Suprapubic skin (tissue), 4 donors: ENCODE results near the gene GPX3. TPM values are rescaled to one million over a fixed set of nuclear protein-coding genes. Genes with fewer than 3 reads are reported as not detected.

Experiments used
- DNase-seq, 2 donors: peaks; one replicate each; pipeline ENCODE4 v3.0.0-alpha.2; 2019; ENCODE audit warnings: low spot score in 2 of 2
- H3K27ac ChIP-seq: fragments of 200-600 bp; sonication (generic); one replicate; pipeline ENCODE4 v1.5.1; 2019
- H3K27me3 ChIP-seq: fragments of 200-600 bp; sonication (generic); one replicate; pipeline ENCODE4 v1.5.1; 2019
- H3K36me3 ChIP-seq: fragments of 200-600 bp; sonication (generic); one replicate; pipeline ENCODE4 v1.5.1; 2019
- H3K4me1 ChIP-seq: fragments of 200-600 bp; sonication (generic); one replicate; pipeline ENCODE4 v1.5.1; 2019
- H3K4me3 ChIP-seq: fragments of 200-600 bp; sonication (generic); one replicate; pipeline ENCODE4 v1.5.1; 2019; ENCODE audit warnings: mild to moderate bottlenecking
- H3K9me3 ChIP-seq: fragments of 200-600 bp; sonication (generic); one replicate; pipeline ENCODE4 v1.5.1; 2019
- CTCF ChIP-seq, 2 donors: fragments of 200-600 bp in 1 of 2; fragments of 450-650 bp in 1 of 2; sonication (generic) in 1 of 2; IDR thresholded peaks; one replicate each; pipeline ENCODE4 v1.5.1; 2016 to 2019; ENCODE audit warnings: antibody characterized with exemption in 2 of 2, mild to moderate bottlenecking in 1 of 2, moderate library complexity in 1 of 2
- EP300 ChIP-seq: sonication (generic); formaldehyde crosslinking; IDR thresholded peaks from one replicate; pipeline ENCODE4 v1.6.1; 2017; ENCODE audit warnings: antibody characterized with exemption
- POLR2A ChIP-seq, 2 donors: fragments of 450-650 bp; IDR thresholded peaks; one replicate each; pipeline ENCODE4 v1.6.1; 2017; ENCODE audit warnings: antibody characterized with exemption in 2 of 2, mild to moderate bottlenecking in 2 of 2, moderate library complexity in 2 of 2
- POLR2AphosphoS5 ChIP-seq, 3 donors: sonication (generic); formaldehyde crosslinking; IDR thresholded peaks; one replicate each; pipeline ENCODE4 v1.6.1; 2017; ENCODE audit warnings: antibody characterized with exemption in 3 of 3
- WGBS: methylation state at CpG from one replicate; pipeline ENCODE4 v1.1.5; 2018; 5-methylcytosine and 5-hydroxymethylcytosine counted together
- total RNA-seq, 4 donors: library from RNA; depleted of rRNA; stranded (reverse); fragments of >200 nt; gene quantifications; one replicate each; pipeline ENCODE4 v1.1.0, GENCODE V29; 2016

GPX3 gene
- total RNA-seq, 4 donors from 2014 or later, result 242 to 601 (median 378) TPM

DNA sequence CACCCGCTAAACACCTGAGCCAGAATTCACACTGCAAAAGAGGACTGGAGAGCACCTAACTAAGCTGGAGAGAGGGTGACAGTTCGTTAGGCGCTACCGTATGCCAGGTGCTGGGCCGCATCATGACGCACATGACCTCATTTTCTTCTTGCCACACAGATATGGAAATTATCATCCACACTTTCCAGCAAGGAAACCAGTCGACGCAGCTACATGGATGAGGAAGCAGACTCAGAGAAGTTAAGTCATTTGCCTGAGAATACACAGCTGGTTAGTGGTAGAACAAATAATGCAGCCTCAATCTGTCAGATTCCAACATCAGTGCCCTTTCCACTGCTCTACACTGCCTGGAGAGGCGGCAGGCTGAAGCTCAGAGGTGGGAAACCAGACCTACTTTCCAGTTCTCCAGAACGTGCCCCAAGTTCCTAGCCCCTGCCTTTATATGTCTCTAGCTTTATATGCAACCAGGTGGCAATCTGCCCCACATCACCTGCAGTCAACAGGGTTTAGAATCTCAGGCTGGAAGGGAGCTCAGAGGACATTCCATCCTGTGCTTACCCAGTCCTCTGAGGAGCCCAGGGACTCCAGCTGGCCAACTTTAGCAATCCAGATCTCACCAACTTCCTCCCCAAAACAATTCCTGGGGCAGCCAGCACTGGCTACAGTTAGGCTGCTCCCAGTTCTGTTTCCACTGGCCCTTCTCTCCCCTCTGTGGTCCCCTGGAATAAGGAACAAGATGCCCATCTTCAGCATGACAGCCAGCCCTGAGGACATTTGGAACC lies 51.6 kb downstream of the GPX3 start:
- H3K4me1 ChIP-seq, result peaks cover 57% of the 10 kb centered on the region
- WGBS, result 90% methylated on average over 10 of the region's 10 CpGs
- H3K36me3 ChIP-seq, result peaks cover 5% of the 10 kb centered on the region
- no peak for TF ChIP-seq POLR2AphosphoS5 (IDR thresholded peaks at IDR 0.05)
- TF ChIP-seq POLR2A (IDR thresholded peaks at IDR 0.05), result no peak
- no peak for TF ChIP-seq CTCF (IDR thresholded peaks at IDR 0.05)
- no peak for TF ChIP-seq EP300
- no peak for DNase-seq
- no peaks in the 10 kb centered on the region for H3K9me3 ChIP-seq
- H3K27ac ChIP-seq, result peak overlapping the region; percentile 22
- no peaks in the 10 kb centered on the region for H3K27me3 ChIP-seq
- H3K4me3 ChIP-seq, result no peak overlapping the region

DNA sequence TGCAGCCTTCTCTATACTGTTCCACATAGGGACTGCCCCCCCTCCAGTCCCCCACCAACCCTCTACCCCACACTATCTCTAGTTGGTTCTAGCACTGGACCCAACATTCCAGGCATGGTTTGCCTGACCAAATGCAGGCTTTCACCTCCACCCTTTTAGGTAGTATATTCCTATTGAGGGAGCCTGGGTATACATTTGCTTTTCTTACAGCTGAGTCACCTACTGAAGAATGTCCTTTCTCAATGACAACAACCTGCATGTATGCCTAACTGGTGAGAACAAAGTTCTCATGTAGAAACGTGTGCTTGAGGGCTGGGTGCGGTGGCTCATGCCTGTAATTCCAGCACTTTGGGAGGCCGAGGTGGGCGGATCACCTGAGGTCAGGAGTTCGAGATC lies 52.2 kb downstream of the GPX3 start:
- Histone ChIP-seq H3K27ac (peak overlapping the region; percentile 22), H3K27me3 (no peaks in the 10 kb centered on the region), H3K9me3 (no peaks in the 10 kb centered on the region), H3K4me3 (no peak overlapping the region), H3K36me3 (no peaks in the 10 kb centered on the region), H3K4me1 (peaks cover 56% of the 10 kb centered on the region)
- DNase-seq, result no peak
- 47% methylated on average over 5 of the region's 5 CpGs for WGBS
- TF ChIP-seq POLR2AphosphoS5 (IDR thresholded peaks at IDR 0.05) (no peak), EP300 (no peak), POLR2A (IDR thresholded peaks at IDR 0.05) (no peak), CTCF (IDR thresholded peaks at IDR 0.05) (no peak)

GRCh38 chr5:151073280-151073679 lies 52.9 kb downstream of the GPX3 start:
- Histone ChIP-seq H3K4me3 (no peak overlapping the region), H3K27me3 (no peaks in the 10 kb centered on the region), H3K36me3 (no peaks in the 10 kb centered on the region), H3K4me1 (peaks cover 56% of the 10 kb centered on the region), H3K27ac (no peak overlapping the region), H3K9me3 (no peaks in the 10 kb centered on the region)
- WGBS, result 95% methylated on average over 2 of the region's 2 CpGs
- DNase-seq, result no peak
- no peak for TF ChIP-seq POLR2AphosphoS5 (IDR thresholded peaks at IDR 0.05)
- no peak for TF ChIP-seq POLR2A (IDR thresholded peaks at IDR 0.05)
- TF ChIP-seq EP300, result no peak
- no peak for TF ChIP-seq CTCF (IDR thresholded peaks at IDR 0.05)

DNA sequence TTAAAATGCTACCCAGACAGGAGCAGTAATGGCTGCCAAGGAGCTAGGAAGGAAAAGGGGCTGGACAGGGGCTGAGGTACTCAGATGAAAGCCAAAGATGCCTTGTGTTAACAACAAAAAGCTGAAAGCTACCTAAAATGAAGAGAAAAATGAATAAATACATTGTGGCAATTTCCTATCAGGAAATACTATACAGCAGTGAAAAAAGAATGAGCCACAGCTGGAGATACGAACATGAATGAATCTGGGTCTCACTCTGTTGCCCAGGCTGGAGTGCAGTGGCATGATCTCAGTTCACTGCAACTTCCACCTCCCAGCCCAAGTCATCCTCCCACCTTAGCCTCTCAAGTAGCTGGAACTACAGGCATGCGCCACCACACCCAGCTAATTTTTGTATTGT lies 54.2 kb downstream of the GPX3 start:
- DNase-seq, result no peak
- no peak overlapping the region for H3K4me3 ChIP-seq
- peaks cover 7% of the 10 kb centered on the region for H3K36me3 ChIP-seq
- no peak overlapping the region for H3K27ac ChIP-seq
- peaks cover 56% of the 10 kb centered on the region for H3K4me1 ChIP-seq
- TF ChIP-seq POLR2A (IDR thresholded peaks at IDR 0.05) (no peak), POLR2AphosphoS5 (IDR thresholded peaks at IDR 0.05) (no peak), EP300 (no peak)
- no peaks in the 10 kb centered on the region for H3K9me3 ChIP-seq
- H3K27me3 ChIP-seq, result no peaks in the 10 kb centered on the region
- 95% methylated on average over 2 of the region's 2 CpGs for WGBS

DNA sequence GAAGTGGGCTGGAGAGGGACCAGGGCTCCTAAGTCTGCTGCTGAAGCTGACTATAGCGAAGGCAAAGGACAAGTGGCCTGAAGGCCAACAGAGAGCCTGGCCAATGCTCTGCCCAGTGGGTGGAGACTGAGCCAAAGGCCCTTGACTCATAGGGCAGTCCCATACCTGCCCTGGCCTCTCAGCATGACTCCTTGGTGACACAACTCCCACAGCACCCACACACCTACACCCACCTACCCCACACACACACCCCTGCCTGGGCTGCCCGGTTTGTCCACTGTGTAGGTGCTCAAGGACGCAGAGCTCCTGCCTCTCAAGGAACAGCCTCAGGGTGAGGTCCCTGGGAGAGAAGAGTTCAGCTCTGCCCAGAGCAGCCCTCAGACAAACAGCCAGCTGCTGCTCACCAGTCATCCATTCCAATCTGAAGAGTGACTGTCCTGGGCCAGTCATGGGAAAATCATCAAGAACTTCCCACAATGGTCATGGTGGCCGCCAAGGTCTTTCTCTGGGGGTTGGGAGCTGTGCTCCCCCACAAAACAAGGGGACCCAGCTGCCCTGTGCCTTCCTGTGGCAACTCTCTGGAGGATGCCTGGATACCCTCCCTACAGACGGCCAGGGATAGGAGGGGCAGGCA lies 55.4 kb downstream of the GPX3 start:
- Histone ChIP-seq H3K4me3 (no peak overlapping the region), H3K36me3 (peaks cover 7% of the 10 kb centered on the region), H3K9me3 (no peaks in the 10 kb centered on the region), H3K4me1 (peaks cover 56% of the 10 kb centered on the region), H3K27ac (no peak overlapping the region), H3K27me3 (no peaks in the 10 kb centered on the region)
- no peak for TF ChIP-seq POLR2AphosphoS5 (IDR thresholded peaks at IDR 0.05)
- TF ChIP-seq EP300, result no peak
- no peak for TF ChIP-seq POLR2A (IDR thresholded peaks at IDR 0.05)
- no peak for TF ChIP-seq CTCF (IDR thresholded peaks at IDR 0.05)
- WGBS, result 75% methylated on average over 4 of the region's 5 CpGs
- DNase-seq, result no peak
